ENCODE results near the gene CCDC142.
"Not testable (repeated sequence)": the region's sequence is repeated elsewhere in the genome, so short reads cannot be mapped to it uniquely, and the experiment has no call there.

The CCDC142 gene

DNA sequence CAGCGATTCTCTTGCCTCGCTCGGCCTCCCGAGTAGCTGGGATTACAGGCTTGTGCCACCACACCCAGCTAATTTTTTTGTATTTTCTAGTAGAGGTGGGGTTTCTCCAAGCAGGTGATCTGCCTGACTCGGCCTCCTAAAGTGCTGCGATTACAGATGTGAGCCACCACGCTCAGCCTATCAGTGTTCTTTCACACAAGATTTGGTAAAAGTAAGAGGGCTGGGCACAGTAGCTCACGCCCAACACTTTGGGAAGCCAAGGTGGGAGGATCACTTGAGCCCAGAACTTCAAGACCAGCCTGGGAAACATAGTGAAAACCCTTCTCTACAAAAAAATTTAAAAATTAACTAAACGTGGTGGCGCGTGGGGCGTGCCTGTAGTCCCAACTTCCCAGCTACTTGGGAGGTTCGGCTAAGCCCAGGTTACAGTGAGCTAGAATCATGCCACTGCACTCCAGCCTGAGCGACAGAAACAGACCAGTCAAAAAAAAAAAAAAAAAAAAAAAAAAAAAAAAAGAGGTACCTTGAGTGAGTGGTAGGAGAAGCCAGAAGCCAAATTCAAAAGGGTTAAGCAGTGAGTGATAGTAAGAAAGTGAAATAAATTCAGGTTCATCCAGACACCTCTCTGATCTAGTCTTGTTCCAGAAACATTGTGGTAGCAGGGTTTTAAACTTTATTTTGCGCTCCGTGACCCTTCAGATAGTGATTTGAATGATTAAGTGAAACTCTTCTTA, 11.3 kb downstream of the CCDC142 start:
- Histone ChIP-seq H3K27ac (ENCODE audit: low read depth, low read length) (peak overlapping the region; percentile 86), H3K4me3 (ENCODE audit: low read depth in 1 of 2, low read length in 2 of 2) (peak overlapping the region; percentile 93 to 98), H3K4me1 (ENCODE audit: control insufficient read depth in 1 of 2, insufficient read depth in 2 of 2, low read length in 2 of 2) (peaks cover 9 to 24% of the 10 kb centered on the region in 2 donors), H3K27me3 (ENCODE audit: control insufficient read depth in 1 of 2, insufficient read depth in 2 of 2, low read length in 2 of 2) (no peaks in the 10 kb centered on the region), H3K9me3 (ENCODE audit: control insufficient read depth in 1 of 2, low read length in 2 of 2) (no peaks in the 10 kb centered on the region), H3K9ac (ENCODE audit: low read depth in 1 of 2, low read length in 2 of 2) (peak overlapping the region; percentile 96 to 97), H3K36me3 (ENCODE audit: control insufficient read depth in 1 of 2, insufficient read depth in 2 of 2, low read length in 2 of 2) (peaks cover 14 to 16% of the 10 kb centered on the region in 2 donors)

DNA sequence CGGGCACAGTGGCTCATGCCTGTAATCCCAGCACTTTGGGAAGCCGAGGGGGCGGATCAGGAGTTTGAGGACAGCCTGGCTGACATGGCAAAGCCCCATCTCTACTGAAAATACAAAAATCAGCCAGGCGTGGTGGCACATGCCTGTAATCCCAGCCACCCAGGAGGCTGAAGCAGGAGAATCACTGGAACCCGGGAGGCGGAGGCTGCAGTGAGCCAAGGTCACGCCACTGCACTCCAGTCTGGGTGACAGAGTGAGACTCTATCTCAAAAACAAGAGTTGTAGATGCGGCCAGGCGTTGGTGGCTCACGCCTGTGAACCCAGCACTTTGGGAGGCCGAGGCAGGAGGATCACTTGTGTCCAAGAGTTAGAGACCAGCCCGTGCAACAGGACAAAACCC, 12.1 kb downstream of the CCDC142 start:
- H3K27me3 ChIP-seq (ENCODE audit: control insufficient read depth in 1 of 2, insufficient read depth in 2 of 2, low read length in 2 of 2); H3K4me3 ChIP-seq (ENCODE audit: low read depth in 1 of 2, low read length in 2 of 2); H3K9me3 ChIP-seq (ENCODE audit: control insufficient read depth in 1 of 2, low read length in 2 of 2); H3K27ac ChIP-seq (ENCODE audit: low read depth, low read length); H3K9ac ChIP-seq (ENCODE audit: low read depth in 1 of 2, low read length in 2 of 2): not testable (repeated sequence)
- Histone ChIP-seq H3K36me3 (ENCODE audit: control insufficient read depth in 1 of 2, insufficient read depth in 2 of 2, low read length in 2 of 2) (peaks cover 14 to 16% of the 10 kb centered on the region in 2 donors), H3K4me1 (ENCODE audit: control insufficient read depth in 1 of 2, insufficient read depth in 2 of 2, low read length in 2 of 2) (peaks cover 13 to 24% of the 10 kb centered on the region in 2 donors)

DNA sequence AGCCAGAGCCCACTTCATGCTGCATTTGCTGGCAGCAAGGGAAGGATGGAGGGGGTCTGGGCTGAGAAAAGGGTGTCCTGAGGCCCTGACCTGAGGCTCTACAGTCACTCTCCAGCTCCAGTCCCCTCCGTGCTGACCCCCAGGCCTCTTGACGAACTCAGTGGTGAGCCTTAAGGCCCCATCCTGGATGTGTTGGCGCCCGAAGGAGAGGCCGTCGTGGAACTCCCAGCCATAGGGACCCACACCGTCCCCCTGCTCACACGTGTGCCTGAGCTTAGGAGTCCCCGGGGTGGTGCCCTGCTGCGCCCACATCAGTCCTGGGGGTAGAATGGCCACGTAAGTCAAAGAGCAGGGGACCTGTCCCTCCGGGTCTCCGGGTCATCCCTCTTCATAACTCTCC, 18.4 kb downstream of the CCDC142 start:
- no peaks in the 10 kb centered on the region for H3K9me3 ChIP-seq (ENCODE audit: control insufficient read depth in 1 of 2, low read length in 2 of 2)
- peaks cover 11 to 25% of the 10 kb centered on the region in 2 donors for H3K36me3 ChIP-seq (ENCODE audit: control insufficient read depth in 1 of 2, insufficient read depth in 2 of 2, low read length in 2 of 2)
- peak overlapping the region; percentile 88 to 91 for H3K4me3 ChIP-seq (ENCODE audit: low read depth in 1 of 2, low read length in 2 of 2)
- H3K4me1 ChIP-seq (ENCODE audit: control insufficient read depth in 1 of 2, insufficient read depth in 2 of 2, low read length in 2 of 2): peaks cover 16 to 27% of the 10 kb centered on the region in 2 donors
- H3K27ac ChIP-seq (ENCODE audit: low read depth, low read length): peak overlapping the region; percentile 68
- peak overlapping the region; percentile 84 to 94 for H3K9ac ChIP-seq (ENCODE audit: low read depth in 1 of 2, low read length in 2 of 2)
- H3K27me3 ChIP-seq (ENCODE audit: control insufficient read depth in 1 of 2, insufficient read depth in 2 of 2, low read length in 2 of 2): no peaks in the 10 kb centered on the region

DNA sequence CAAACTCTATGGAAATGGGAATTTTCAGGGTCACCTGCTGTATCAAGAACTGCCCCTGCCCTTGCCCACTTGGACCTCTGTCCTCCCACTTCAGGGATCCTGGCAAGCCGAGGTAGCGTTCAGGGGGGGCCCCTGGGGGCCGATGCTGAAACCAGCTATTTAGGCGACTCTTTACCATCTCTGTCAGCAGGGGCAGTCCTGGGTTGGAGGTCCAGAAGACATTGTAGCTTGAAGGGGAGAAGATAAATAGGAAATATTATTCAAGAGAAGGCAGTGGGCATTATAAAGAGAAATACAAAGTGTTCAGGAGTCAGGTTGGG, 20.1 kb downstream of the CCDC142 start:
- no peak overlapping the region for H3K27ac ChIP-seq (ENCODE audit: low read depth, low read length)
- no peaks in the 10 kb centered on the region for H3K9me3 ChIP-seq (ENCODE audit: control insufficient read depth in 1 of 2, low read length in 2 of 2)
- peaks cover 22 to 34% of the 10 kb centered on the region in 2 donors for H3K4me1 ChIP-seq (ENCODE audit: control insufficient read depth in 1 of 2, insufficient read depth in 2 of 2, low read length in 2 of 2)
- peak overlapping the region; percentile 50 to 60 for H3K9ac ChIP-seq (ENCODE audit: low read depth in 1 of 2, low read length in 2 of 2)
- H3K27me3 ChIP-seq (ENCODE audit: control insufficient read depth in 1 of 2, insufficient read depth in 2 of 2, low read length in 2 of 2): no peaks in the 10 kb centered on the region
- H3K4me3 ChIP-seq (ENCODE audit: low read depth in 1 of 2, low read length in 2 of 2): peak overlapping the region; percentile 30 to 53
- peaks cover 11 to 25% of the 10 kb centered on the region in 2 donors for H3K36me3 ChIP-seq (ENCODE audit: control insufficient read depth in 1 of 2, insufficient read depth in 2 of 2, low read length in 2 of 2)

DNA sequence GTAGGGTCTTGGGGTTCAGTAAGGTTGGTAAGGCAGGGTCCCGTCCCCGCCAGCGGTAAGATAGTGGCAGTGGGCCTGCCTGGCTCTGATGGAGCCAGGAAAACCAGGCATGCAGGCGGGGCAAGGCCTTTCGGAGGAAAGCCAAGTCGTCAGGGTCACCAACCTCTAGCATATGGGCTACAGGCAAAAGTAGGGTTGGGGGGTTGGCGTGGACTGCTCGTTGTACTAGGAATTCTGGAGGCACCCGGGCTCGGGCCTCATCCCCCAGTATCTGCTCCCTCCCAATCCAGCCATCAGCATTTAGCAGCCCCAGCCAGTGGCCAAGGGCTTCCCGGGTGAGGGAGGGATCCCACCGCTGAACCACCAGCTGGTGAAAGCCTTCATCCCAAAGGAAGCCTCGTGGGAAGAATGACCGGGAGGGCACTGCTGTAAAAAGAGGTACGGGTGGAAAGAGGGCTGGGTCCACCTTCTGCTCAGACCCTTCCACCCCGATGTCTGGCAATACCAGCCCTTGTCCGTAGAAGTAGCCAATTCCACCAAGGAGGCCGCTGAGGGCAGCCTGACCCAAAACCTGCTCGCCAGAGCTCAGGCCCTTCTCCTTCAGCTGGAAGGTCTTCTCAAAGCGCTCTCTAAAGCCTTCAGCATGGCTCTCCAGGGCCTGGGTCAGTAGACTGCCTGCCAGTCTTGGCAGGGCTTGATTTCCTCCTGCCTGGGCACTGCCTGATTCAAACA, 20.6 kb downstream of the CCDC142 start:
- Histone ChIP-seq H3K4me1 (ENCODE audit: control insufficient read depth in 1 of 2, insufficient read depth in 2 of 2, low read length in 2 of 2) (peaks cover 22 to 35% of the 10 kb centered on the region in 2 donors), H3K9ac (ENCODE audit: low read depth in 1 of 2, low read length in 2 of 2) (peak overlapping the region; percentile 50 to 60), H3K9me3 (ENCODE audit: control insufficient read depth in 1 of 2, low read length in 2 of 2) (no peaks in the 10 kb centered on the region), H3K27ac (ENCODE audit: low read depth, low read length) (no peak overlapping the region), H3K4me3 (ENCODE audit: low read depth in 1 of 2, low read length in 2 of 2) (peak overlapping the region in 1 of 2 donors; percentile 53), H3K36me3 (ENCODE audit: control insufficient read depth in 1 of 2, insufficient read depth in 2 of 2, low read length in 2 of 2) (peaks cover 11 to 25% of the 10 kb centered on the region in 2 donors), H3K27me3 (ENCODE audit: control insufficient read depth in 1 of 2, insufficient read depth in 2 of 2, low read length in 2 of 2) (no peaks in the 10 kb centered on the region)

DNA sequence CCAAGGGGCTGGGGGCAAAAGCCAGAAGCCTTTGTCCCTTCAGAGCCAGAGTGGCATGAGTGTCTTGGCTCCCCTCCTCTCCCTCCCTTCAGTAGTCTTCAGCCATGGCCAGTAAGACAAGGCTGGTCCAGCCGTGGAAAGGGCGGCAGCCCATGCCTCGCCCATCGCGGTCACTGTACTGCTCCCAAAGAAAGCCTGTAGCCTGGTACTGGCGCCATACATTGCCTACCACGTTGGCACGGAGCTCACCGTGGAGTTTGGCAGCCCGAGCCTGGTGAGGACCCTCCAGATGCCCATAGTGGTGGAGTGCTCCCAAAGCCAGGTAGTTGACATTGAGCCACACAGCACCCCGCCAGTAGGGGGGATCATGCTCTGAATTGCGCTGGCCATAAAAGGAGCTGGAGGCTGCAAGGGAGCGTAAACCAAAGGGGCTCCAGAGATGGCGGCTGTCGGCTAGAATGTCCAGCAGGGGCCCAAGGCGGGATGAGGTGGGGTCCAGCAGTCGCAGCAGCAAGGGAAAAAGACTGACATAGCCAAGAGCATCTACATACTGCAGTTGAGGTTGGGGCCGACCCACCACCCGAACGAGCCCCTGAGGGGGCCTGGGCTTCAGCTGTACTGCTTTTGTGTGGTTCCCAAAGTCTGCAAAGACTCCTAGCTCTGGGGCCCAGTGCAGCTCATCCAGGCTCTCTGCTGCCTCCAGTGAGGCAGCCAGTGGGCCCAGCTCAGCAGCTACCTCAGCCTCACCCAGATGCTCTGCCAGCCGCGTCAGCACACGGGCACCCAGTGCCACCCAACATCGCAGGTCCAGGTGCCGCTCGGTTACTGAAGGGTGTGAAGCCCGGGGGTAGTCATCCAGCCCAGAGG, 21.4 kb downstream of the CCDC142 start:
- Histone ChIP-seq H3K9me3 (ENCODE audit: control insufficient read depth in 1 of 2, low read length in 2 of 2) (no peaks in the 10 kb centered on the region), H3K4me3 (ENCODE audit: low read depth in 1 of 2, low read length in 2 of 2) (no peak overlapping the region), H3K36me3 (ENCODE audit: control insufficient read depth in 1 of 2, insufficient read depth in 2 of 2, low read length in 2 of 2) (peaks cover 11 to 25% of the 10 kb centered on the region in 2 donors), H3K4me1 (ENCODE audit: control insufficient read depth in 1 of 2, insufficient read depth in 2 of 2, low read length in 2 of 2) (peaks cover 29 to 43% of the 10 kb centered on the region in 2 donors), H3K27ac (ENCODE audit: low read depth, low read length) (no peak overlapping the region), H3K9ac (ENCODE audit: low read depth in 1 of 2, low read length in 2 of 2) (no peak overlapping the region), H3K27me3 (ENCODE audit: control insufficient read depth in 1 of 2, insufficient read depth in 2 of 2, low read length in 2 of 2) (no peaks in the 10 kb centered on the region)

DNA sequence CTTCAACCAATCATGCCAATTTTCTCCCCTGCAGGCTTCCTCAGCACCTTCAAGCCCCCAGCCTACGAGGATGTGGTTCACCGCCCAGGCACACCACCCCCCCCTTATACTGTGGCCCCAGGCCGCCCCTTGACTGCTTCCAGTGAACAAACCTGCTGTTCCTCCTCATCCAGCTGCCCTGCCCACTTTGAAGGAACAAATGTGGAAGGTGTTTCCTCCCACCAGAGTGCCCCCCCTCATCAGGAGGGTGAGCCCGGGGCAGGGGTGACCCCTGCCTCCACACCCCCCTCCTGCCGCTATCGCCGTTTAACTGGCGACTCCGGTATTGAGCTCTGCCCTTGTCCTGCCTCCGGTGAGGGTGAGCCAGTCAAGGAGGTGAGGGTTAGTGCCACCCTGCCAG, 22.6 kb downstream of the CCDC142 start:
- Histone ChIP-seq H3K4me1 (ENCODE audit: control insufficient read depth in 1 of 2, insufficient read depth in 2 of 2, low read length in 2 of 2) (peaks cover 37 to 55% of the 10 kb centered on the region in 2 donors), H3K36me3 (ENCODE audit: control insufficient read depth in 1 of 2, insufficient read depth in 2 of 2, low read length in 2 of 2) (peaks cover 11 to 25% of the 10 kb centered on the region in 2 donors)
- not testable (repeated sequence) for H3K4me3 ChIP-seq (ENCODE audit: low read depth in 1 of 2, low read length in 2 of 2); H3K9ac ChIP-seq (ENCODE audit: low read depth in 1 of 2, low read length in 2 of 2); H3K9me3 ChIP-seq (ENCODE audit: control insufficient read depth in 1 of 2, low read length in 2 of 2); H3K27ac ChIP-seq (ENCODE audit: low read depth, low read length); H3K27me3 ChIP-seq (ENCODE audit: control insufficient read depth in 1 of 2, insufficient read depth in 2 of 2, low read length in 2 of 2)

DNA sequence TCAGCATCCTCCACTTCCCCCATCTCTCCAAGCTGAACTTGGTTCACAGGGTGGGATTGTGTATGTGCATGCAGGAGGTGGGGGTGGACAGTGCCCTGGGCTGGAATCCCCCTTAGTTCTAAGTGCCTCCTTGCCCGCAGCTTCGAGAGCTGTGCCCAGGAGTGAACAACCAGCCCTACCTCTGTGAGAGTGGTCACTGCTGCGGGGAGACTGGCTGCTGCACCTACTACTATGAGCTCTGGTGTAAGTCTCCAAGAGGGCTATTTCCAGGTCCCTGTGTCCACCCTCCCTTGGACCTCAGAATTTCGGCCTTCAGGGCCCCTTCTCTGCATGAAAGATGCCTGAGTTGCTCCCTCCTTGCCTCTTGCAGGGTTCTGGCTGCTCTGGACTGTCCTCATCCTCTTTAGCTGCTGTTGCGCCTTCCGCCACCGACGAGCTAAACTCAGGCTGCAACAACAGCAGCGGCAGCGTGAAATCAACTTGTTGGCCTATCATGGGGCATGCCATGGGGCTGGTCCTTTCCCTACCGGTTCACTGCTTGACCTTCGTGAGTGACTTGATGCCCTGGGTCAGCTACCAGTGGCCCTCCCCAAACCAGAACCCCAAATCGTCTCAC, 23.2 kb downstream of the CCDC142 start:
- Histone ChIP-seq H3K4me3 (ENCODE audit: low read depth in 1 of 2, low read length in 2 of 2) (peak overlapping the region; percentile 89 to 99), H3K9ac (ENCODE audit: low read depth in 1 of 2, low read length in 2 of 2) (peak overlapping the region; percentile 26 to 84), H3K36me3 (ENCODE audit: control insufficient read depth in 1 of 2, insufficient read depth in 2 of 2, low read length in 2 of 2) (peaks cover 11 to 25% of the 10 kb centered on the region in 2 donors), H3K4me1 (ENCODE audit: control insufficient read depth in 1 of 2, insufficient read depth in 2 of 2, low read length in 2 of 2) (peaks cover 39 to 56% of the 10 kb centered on the region in 2 donors)
- H3K9me3 ChIP-seq (ENCODE audit: control insufficient read depth in 1 of 2, low read length in 2 of 2); H3K27ac ChIP-seq (ENCODE audit: low read depth, low read length); H3K27me3 ChIP-seq (ENCODE audit: control insufficient read depth in 1 of 2, insufficient read depth in 2 of 2, low read length in 2 of 2): not testable (repeated sequence)

DNA sequence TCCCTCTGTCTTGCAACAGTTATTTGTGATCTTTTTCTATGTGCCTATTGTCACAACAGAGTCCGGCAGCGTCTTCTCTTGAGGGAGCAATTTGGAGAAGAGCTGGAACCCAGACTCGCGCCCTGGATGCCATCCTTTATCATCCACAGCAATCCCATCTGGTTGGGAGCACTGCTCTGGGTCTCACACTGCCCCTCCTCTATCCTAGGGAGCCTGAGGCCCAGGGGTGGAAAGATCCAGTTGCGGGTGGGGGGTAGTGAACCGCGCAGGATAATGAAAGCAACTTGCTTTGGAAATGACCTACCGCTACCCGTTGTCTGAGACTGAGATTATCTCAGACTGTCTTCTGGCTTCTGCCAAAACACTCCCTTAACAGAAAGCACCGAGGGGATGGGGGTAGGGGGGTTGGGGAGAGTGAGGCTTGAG, 23.8 kb downstream of the CCDC142 start:
- Histone ChIP-seq H3K4me1 (ENCODE audit: control insufficient read depth in 1 of 2, insufficient read depth in 2 of 2, low read length in 2 of 2) (peaks cover 39 to 53% of the 10 kb centered on the region in 2 donors), H3K27me3 (ENCODE audit: control insufficient read depth in 1 of 2, insufficient read depth in 2 of 2, low read length in 2 of 2) (no peaks in the 10 kb centered on the region), H3K9me3 (ENCODE audit: control insufficient read depth in 1 of 2, low read length in 2 of 2) (no peaks in the 10 kb centered on the region), H3K4me3 (ENCODE audit: low read depth in 1 of 2, low read length in 2 of 2) (peak overlapping the region; percentile 89 to 99), H3K36me3 (ENCODE audit: control insufficient read depth in 1 of 2, insufficient read depth in 2 of 2, low read length in 2 of 2) (peaks cover 11 to 25% of the 10 kb centered on the region in 2 donors), H3K27ac (ENCODE audit: low read depth, low read length) (peak overlapping the region; percentile 28), H3K9ac (ENCODE audit: low read depth in 1 of 2, low read length in 2 of 2) (peak overlapping the region; percentile 79 to 84)
